Liver (tissue), 3 donors: ENCODE data around the gene SIGLEC6.

ENCODE experiments used
- GABPA ChIP-seq, 2 donors: IDR thresholded peaks in 1 of 2; conservative IDR thresholded peaks in 1 of 2; 2 replicates each; pipeline ENCODE4 v1.6.1; 2016; ENCODE audit warnings: antibody characterized with exemption in 2 of 2, mild to moderate bottlenecking in 1 of 2, moderate library complexity in 1 of 2
- HNF4G ChIP-seq: IDR thresholded peaks from 2 replicates; pipeline ENCODE4 v1.6.1; 2016; ENCODE audit warnings: antibody characterized with exemption
- JUND ChIP-seq, 2 donors: IDR thresholded peaks; 2 replicates each; pipeline ENCODE4 v1.6.1; 2016; ENCODE audit warnings: antibody characterized with exemption in 2 of 2
- MAX ChIP-seq: IDR thresholded peaks from 2 replicates; pipeline ENCODE4 v1.6.1; 2016; ENCODE audit warnings: antibody characterized with exemption
- NR2F2 ChIP-seq: IDR thresholded peaks from 2 replicates; pipeline ENCODE4 v1.6.1; 2016; ENCODE audit warnings: antibody characterized with exemption
- SP1 ChIP-seq: IDR thresholded peaks from 2 replicates; pipeline ENCODE4 v1.6.1; 2018; ENCODE audit warnings: antibody characterized with exemption, mild to moderate bottlenecking
- TAF1 ChIP-seq: conservative IDR thresholded peaks from 2 replicates; pipeline ENCODE4 v1.6.1; 2016; ENCODE audit warnings: antibody characterized with exemption, mild to moderate bottlenecking
- YY1 ChIP-seq: IDR thresholded peaks from 2 replicates; pipeline ENCODE4 v1.6.1; 2016; ENCODE audit warnings: antibody characterized with exemption, mild to moderate bottlenecking
- TF ChIP-seq, protein P1 (sequence below): fragments of 150-350 bp; IDR thresholded peaks from 2 replicates; pipeline ENCODE4 v1.5.1; 2017; ENCODE audit warnings: improper control_type of control experiment, low read depth, low read length; ENCODE audit not compliant: missing input control
- TF ChIP-seq, protein P2 (sequence below): IDR thresholded peaks from 2 replicates; pipeline ENCODE4 v1.6.1; 2016; ENCODE audit warnings: antibody characterized with exemption
- TF ChIP-seq, protein P3 (sequence below): IDR thresholded peaks from 2 replicates; pipeline ENCODE4 v1.6.1; 2016; ENCODE audit warnings: antibody characterized with exemption
- TF ChIP-seq, protein P4 (sequence below): IDR thresholded peaks from 2 replicates; pipeline ENCODE4 v1.6.1; 2016; ENCODE audit warnings: antibody characterized with exemption, mild to moderate bottlenecking
- donor health status: healthy.
- donor health status: healthy.

- TF ChIP-seq HNF4G (no peak), TAF1 (no peak), YY1 (no peak), SP1 (no peak), MAX (no peak), GABPA (IDR thresholded peaks at IDR 0.05 in 1 of 2, conservative IDR thresholded peaks at IDR 0.05 in 1 of 2) (no peak), NR2F2 (no peak), JUND (IDR thresholded peaks at IDR 0.05) (no peak)
- TF ChIP-seq, protein P1, sequence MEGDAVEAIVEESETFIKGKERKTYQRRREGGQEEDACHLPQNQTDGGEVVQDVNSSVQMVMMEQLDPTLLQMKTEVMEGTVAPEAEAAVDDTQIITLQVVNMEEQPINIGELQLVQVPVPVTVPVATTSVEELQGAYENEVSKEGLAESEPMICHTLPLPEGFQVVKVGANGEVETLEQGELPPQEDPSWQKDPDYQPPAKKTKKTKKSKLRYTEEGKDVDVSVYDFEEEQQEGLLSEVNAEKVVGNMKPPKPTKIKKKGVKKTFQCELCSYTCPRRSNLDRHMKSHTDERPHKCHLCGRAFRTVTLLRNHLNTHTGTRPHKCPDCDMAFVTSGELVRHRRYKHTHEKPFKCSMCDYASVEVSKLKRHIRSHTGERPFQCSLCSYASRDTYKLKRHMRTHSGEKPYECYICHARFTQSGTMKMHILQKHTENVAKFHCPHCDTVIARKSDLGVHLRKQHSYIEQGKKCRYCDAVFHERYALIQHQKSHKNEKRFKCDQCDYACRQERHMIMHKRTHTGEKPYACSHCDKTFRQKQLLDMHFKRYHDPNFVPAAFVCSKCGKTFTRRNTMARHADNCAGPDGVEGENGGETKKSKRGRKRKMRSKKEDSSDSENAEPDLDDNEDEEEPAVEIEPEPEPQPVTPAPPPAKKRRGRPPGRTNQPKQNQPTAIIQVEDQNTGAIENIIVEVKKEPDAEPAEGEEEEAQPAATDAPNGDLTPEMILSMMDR: no peak
- TF ChIP-seq, protein P2, sequence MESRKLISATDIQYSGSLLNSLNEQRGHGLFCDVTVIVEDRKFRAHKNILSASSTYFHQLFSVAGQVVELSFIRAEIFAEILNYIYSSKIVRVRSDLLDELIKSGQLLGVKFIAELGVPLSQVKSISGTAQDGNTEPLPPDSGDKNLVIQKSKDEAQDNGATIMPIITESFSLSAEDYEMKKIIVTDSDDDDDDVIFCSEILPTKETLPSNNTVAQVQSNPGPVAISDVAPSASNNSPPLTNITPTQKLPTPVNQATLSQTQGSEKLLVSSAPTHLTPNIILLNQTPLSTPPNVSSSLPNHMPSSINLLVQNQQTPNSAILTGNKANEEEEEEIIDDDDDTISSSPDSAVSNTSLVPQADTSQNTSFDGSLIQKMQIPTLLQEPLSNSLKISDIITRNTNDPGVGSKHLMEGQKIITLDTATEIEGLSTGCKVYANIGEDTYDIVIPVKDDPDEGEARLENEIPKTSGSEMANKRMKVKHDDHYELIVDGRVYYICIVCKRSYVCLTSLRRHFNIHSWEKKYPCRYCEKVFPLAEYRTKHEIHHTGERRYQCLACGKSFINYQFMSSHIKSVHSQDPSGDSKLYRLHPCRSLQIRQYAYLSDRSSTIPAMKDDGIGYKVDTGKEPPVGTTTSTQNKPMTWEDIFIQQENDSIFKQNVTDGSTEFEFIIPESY: no peak
- TF ChIP-seq, protein P3, sequence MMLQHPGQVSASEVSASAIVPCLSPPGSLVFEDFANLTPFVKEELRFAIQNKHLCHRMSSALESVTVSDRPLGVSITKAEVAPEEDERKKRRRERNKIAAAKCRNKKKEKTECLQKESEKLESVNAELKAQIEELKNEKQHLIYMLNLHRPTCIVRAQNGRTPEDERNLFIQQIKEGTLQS: no peak
- TF ChIP-seq, protein P4, sequence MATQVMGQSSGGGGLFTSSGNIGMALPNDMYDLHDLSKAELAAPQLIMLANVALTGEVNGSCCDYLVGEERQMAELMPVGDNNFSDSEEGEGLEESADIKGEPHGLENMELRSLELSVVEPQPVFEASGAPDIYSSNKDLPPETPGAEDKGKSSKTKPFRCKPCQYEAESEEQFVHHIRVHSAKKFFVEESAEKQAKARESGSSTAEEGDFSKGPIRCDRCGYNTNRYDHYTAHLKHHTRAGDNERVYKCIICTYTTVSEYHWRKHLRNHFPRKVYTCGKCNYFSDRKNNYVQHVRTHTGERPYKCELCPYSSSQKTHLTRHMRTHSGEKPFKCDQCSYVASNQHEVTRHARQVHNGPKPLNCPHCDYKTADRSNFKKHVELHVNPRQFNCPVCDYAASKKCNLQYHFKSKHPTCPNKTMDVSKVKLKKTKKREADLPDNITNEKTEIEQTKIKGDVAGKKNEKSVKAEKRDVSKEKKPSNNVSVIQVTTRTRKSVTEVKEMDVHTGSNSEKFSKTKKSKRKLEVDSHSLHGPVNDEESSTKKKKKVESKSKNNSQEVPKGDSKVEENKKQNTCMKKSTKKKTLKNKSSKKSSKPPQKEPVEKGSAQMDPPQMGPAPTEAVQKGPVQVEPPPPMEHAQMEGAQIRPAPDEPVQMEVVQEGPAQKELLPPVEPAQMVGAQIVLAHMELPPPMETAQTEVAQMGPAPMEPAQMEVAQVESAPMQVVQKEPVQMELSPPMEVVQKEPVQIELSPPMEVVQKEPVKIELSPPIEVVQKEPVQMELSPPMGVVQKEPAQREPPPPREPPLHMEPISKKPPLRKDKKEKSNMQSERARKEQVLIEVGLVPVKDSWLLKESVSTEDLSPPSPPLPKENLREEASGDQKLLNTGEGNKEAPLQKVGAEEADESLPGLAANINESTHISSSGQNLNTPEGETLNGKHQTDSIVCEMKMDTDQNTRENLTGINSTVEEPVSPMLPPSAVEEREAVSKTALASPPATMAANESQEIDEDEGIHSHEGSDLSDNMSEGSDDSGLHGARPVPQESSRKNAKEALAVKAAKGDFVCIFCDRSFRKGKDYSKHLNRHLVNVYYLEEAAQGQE: no peak
These were observed 854 bp downstream of the SIGLEC6 start for GRCh38 chr19:51530616-51531015.
